ENCODE results near the gene ST6GALNAC3. TPM values are rescaled to one million over a fixed set of nuclear protein-coding genes. Genes with fewer than 3 reads are reported as not detected.
"Not testable (repeated sequence)": the region's sequence is repeated elsewhere in the genome, so short reads cannot be mapped to it uniquely, and the experiment has no call there.

The ST6GALNAC3 gene
- total RNA-seq, 1 donor from 2014 or later: 22.0 TPM

DNA sequence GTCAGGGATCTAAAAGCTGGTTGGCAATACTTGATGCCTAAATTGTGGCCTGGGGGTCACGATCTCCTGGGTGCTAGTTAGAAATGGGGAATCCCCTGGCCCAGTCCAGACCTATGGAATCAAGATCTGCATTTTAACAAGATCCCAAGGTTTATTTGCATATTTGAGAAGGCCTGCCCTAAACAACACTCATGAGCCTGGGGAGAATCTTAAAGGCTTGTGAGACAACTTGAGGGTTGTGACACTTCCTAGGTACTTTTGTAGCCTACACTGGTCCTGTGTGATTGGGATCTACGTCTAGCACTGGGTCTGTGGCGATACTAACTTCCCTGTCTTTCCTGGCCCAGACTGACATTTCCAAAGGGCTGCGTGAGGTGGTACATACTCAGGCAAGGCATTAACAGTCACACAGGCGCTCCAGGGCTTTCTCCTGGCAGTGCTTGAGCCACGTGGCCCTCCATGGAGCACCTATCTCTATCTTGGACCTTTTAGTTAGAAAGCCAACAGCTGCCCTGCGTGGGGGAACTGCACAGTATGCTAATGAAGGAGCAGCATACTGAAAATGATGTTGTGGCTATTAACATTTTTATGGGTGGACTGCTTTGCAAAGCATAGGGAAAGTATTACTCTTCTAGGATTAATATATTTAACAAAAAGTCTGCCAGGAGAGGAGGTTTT lies 263.1 kb downstream of the ST6GALNAC3 start:
- H3K4me3 Mint-ChIP-seq: no peak overlapping the region
- TF ChIP-seq, protein P1, sequence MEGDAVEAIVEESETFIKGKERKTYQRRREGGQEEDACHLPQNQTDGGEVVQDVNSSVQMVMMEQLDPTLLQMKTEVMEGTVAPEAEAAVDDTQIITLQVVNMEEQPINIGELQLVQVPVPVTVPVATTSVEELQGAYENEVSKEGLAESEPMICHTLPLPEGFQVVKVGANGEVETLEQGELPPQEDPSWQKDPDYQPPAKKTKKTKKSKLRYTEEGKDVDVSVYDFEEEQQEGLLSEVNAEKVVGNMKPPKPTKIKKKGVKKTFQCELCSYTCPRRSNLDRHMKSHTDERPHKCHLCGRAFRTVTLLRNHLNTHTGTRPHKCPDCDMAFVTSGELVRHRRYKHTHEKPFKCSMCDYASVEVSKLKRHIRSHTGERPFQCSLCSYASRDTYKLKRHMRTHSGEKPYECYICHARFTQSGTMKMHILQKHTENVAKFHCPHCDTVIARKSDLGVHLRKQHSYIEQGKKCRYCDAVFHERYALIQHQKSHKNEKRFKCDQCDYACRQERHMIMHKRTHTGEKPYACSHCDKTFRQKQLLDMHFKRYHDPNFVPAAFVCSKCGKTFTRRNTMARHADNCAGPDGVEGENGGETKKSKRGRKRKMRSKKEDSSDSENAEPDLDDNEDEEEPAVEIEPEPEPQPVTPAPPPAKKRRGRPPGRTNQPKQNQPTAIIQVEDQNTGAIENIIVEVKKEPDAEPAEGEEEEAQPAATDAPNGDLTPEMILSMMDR (conservative IDR thresholded peaks at IDR 0.05): no peak

DNA sequence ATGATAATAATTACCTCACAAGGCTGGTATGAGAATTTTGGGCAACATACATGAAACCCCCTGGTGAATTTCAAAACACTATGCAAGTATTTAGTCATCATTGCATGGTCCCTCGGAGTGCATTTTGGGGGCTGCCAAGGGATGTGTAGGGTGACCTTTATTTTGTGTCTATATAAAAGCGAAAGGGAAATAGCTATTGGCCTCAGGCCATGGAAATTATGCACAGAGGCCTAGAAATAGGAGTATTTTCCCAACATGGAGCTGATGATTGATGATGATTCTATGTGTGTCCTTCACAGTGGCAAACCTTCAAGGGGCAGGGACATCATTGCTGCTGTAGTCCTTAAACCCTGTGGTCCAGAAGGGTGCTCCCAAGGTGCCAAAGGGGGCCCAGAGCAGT lies 265.5 kb downstream of the ST6GALNAC3 start:
- H3K27ac Mint-ChIP-seq (ENCODE audit: unreplicated experiment): no peak overlapping the region
- peaks cover 8% of the 10 kb centered on the region for H3K36me3 Mint-ChIP-seq (ENCODE audit: low read depth)
- no peaks in the 10 kb centered on the region for H3K27me3 Mint-ChIP-seq (ENCODE audit: low read depth)
- no peak for DNase-seq (ENCODE audit: low read depth, low spot score)
- peaks cover 3% of the 10 kb centered on the region for H3K9me3 Mint-ChIP-seq
- peaks cover 28% of the 10 kb centered on the region for H3K4me1 Mint-ChIP-seq
- TF ChIP-seq, protein P1 (conservative IDR thresholded peaks at IDR 0.05): no peak
- H3K4me3 Mint-ChIP-seq: no peak overlapping the region

More for the DNA sequence above, 263.1 kb downstream of the ST6GALNAC3 start:
- no peak for DNase-seq (ENCODE audit: low read depth, low spot score)
- H3K9me3 Mint-ChIP-seq: peaks cover 3% of the 10 kb centered on the region
- H3K4me1 Mint-ChIP-seq: peaks cover 28% of the 10 kb centered on the region
- H3K36me3 Mint-ChIP-seq (ENCODE audit: low read depth): peaks cover 7% of the 10 kb centered on the region
- H3K27ac Mint-ChIP-seq (ENCODE audit: unreplicated experiment): no peak overlapping the region
- H3K27me3 Mint-ChIP-seq (ENCODE audit: low read depth): no peaks in the 10 kb centered on the region

DNA sequence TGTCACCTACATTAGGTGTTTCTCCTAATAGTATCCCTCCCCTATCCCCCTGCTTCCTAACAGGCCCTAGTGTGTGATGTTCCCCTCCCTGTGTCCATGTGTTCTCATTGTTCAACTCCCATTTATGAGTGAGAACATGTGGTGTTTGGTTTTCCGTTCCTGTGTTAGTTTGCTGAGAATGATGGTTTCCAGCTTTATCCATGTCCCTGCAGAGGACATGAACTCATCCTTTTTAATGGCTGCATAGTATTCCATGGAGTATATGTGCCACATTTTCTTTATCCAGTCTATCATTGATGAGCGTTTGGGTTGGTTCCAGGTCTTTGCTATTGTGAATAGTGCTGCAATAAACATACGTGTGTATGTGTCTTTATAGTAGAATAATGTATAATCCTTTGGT lies 267.3 kb downstream of the ST6GALNAC3 start:
- not testable (repeated sequence) for H3K27me3 Mint-ChIP-seq (ENCODE audit: low read depth); H3K4me3 Mint-ChIP-seq; DNase-seq (ENCODE audit: low read depth, low spot score); H3K27ac Mint-ChIP-seq (ENCODE audit: unreplicated experiment); H3K9me3 Mint-ChIP-seq
- Mint-ChIP-seq H3K4me1 (peaks cover 13% of the 10 kb centered on the region), H3K36me3 (ENCODE audit: low read depth) (peaks cover 13% of the 10 kb centered on the region)

DNA sequence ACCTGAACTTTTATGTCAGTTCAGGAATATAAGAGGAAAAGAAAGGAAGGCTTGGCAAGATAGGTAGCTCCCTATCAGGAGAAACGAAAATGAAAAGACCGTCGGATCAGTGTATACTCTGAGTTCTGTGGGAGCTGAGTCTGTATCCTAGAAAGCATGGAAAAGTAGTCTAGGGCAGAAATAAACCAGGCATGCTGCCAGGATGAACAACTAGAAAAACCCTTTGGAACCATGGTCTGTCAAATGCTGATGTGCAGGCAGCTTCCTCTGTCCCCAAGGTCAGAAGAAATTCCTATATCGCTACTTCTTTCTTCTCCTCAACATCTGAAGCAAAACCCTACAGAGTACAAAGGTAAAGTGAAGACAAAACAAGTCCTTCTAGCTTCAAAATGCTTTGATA lies 268.8 kb downstream of the ST6GALNAC3 start:
- H3K27ac Mint-ChIP-seq (ENCODE audit: unreplicated experiment): no peak overlapping the region

DNA sequence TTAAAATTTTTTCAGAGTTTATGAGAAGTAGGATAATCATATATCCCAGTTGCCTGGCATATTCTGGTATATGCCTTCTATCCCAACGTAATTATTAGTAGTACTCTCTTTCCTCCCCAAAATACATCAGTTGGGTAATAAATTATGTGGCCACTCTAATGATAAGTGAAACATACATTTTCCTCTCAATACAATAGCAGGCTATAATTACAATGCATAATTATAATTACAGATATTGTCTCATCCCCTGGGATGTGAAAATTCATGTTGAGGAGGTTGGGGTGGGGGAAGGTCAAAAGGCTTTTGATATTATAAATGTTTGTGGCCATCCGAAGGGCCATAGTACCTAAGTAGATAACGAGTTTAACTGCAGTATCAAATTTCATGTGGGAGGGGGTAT lies 277.1 kb downstream of the ST6GALNAC3 start:
- Mint-ChIP-seq H3K36me3 (ENCODE audit: low read depth) (no peaks in the 10 kb centered on the region), H3K4me1 (peaks cover 26% of the 10 kb centered on the region), H3K9me3 (peaks cover 3% of the 10 kb centered on the region), H3K4me3 (no peak overlapping the region), H3K27ac (ENCODE audit: unreplicated experiment) (no peak overlapping the region), H3K27me3 (ENCODE audit: low read depth) (no peaks in the 10 kb centered on the region)
- no peak for DNase-seq (ENCODE audit: low read depth, low spot score)
- TF ChIP-seq, protein P1 (conservative IDR thresholded peaks at IDR 0.05): no peak

More for the DNA sequence above, 268.8 kb downstream of the ST6GALNAC3 start:
- TF ChIP-seq, protein P1 (conservative IDR thresholded peaks at IDR 0.05): no peak
- Mint-ChIP-seq H3K4me1 (no peaks in the 10 kb centered on the region), H3K27me3 (ENCODE audit: low read depth) (no peaks in the 10 kb centered on the region), H3K9me3 (peaks cover 8% of the 10 kb centered on the region), H3K36me3 (ENCODE audit: low read depth) (peaks cover 13% of the 10 kb centered on the region), H3K4me3 (no peak overlapping the region)
- no peak for DNase-seq (ENCODE audit: low read depth, low spot score)

- DNase-seq (ENCODE audit: low read depth, low spot score): no peak
- peaks cover 6% of the 10 kb centered on the region for H3K9me3 Mint-ChIP-seq
- TF ChIP-seq, protein P1 (conservative IDR thresholded peaks at IDR 0.05): no peak
- H3K4me1 Mint-ChIP-seq: peaks cover 26% of the 10 kb centered on the region
- H3K27me3 Mint-ChIP-seq (ENCODE audit: low read depth): no peaks in the 10 kb centered on the region
- no peak overlapping the region for H3K27ac Mint-ChIP-seq (ENCODE audit: unreplicated experiment)
- H3K4me3 Mint-ChIP-seq: no peak overlapping the region
- peaks cover 4% of the 10 kb centered on the region for H3K36me3 Mint-ChIP-seq (ENCODE audit: low read depth)
Observed at GRCh38 chr1:76352741-76353435, 278.3 kb downstream of the ST6GALNAC3 start.

Data from neural crest cell (in vitro differentiated cells).